Measurements from ENCODE around the gene SLC35E4.

DNA sequence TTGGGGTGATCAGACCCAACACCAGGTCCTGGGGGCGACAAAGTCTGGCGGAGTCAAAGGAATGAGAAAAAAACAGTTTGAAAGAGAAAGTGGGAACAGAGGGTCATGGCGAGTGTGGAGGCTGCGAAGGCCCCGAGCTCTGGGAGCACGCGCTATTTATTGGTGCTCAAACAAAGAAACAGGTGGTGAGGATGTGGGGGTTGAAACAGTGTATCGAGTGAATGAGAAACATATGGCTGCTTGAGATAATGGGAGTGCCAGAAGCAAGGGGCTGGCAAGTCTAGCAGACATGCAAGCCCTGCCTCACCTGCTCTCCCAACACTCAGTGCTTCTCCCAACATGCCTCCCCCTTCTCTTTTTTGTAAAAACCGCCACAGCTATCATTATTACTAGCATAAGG is 39.9 kb downstream of the SLC35E4 start:
- TF ChIP-seq POLR2AphosphoS5 (IDR thresholded peaks at IDR 0.05; ENCODE audit: low read depth, low read length), result no peak
- no peak for TF ChIP-seq POLR2A (IDR thresholded peaks at IDR 0.05; ENCODE audit: low read depth, low read length)
- TF ChIP-seq TAF1 (IDR thresholded peaks at IDR 0.05; ENCODE audit: borderline replicate concordance, low read depth, low read length), result no peak

All from GM12892 (cell line).